H54 (cell line): ENCODE results near the gene KRTAP9-2.
"Not testable (repeated sequence)": the region's sequence is repeated elsewhere in the genome, so short reads cannot be mapped to it uniquely, and the experiment has no call there.

Source experiments
- DNase-seq: peaks from one replicate; pipeline ENCODE4 v3.0.0; 2011; ENCODE audit warnings: low spot score, mixed read lengths; ENCODE audit not compliant: insufficient read length
- FAIRE-seq: peaks from 3 replicates; lab custom pipeline; 2011; peaks lifted over from hg19 to GRCh38; lab: Jason Lieb, UNC
- POLR2A ChIP-seq: IDR thresholded peaks from 2 replicates; pipeline ENCODE4 v1.6.1; 2011; ENCODE audit warnings: low read depth, mild to moderate bottlenecking, low read length

The KRTAP9-2 gene

DNA sequence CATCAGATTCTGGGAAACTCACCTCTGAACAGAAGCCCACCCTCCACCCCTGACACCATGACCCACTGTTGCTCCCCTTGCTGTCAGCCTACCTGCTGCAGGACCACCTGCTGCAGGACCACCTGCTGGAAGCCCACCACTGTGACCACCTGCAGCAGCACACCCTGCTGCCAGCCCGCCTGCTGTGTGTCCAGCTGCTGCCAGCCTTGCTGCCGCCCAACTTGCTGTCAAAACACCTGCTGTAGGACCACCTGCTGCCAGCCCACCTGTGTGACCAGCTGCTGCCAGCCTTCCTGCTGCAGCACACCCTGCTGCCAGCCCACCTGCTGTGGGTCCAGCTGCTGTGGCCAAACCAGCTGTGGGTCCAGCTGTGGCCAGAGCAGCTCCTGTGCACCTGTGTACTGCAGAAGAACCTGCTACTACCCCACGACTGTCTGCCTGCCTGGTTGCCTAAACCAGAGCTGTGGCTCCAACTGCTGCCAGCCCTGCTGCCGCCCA lies at the start of gene KRTAP9-2:
Gene KRTAP9-2, plus strand, starts transcription at position 51 of the 498 bp plus-strand sequence. Its CDS starts 7 bp downstream, at position 58.
- not testable (repeated sequence) for DNase-seq, FAIRE-seq

DNA sequence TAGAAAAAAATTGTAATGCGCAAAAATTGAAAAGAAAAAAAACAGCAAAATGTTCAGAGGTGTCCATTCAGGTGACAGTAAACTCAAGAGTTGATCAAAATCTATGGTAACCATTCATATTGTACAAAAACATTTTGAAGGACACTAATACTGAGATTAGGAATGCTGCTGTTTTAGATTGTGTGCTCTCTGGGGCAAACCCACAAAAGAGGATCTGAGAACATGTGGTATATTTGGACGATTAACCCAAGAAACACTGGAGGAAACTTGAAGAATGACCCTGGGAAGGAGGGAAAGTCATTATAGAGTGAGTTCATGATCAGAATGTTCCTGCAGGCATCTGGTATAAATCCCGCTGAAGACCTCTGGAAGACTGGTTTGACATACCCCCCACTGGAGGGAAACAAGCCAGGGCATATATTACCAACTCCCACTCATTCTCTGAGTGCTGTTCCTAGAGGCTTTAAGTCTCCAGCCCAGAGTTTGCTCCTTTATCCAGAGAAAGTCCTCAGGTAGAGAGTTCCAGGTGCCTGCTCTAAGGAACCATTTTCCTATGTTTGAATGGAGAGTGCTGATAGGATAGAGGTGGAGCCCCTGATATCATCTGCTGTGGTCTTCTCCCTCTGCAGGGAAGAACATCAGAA lies 49.6 kb upstream of the KRTAP9-2 start:
- TF ChIP-seq POLR2A: no peak
- DNase-seq (no peak), FAIRE-seq (no peak)

GRCh38 chr17:41177727-41178271 lies 48.6 kb upstream of the KRTAP9-2 start, which contains the start of gene KRTAP4-2:
Gene KRTAP4-2 (minus strand): TSS chr17:41178221. CDS start chr17:41178164, 57 bp downstream.
- TF ChIP-seq POLR2A: no peak
- DNase-seq (no peak), FAIRE-seq (no peak)

GRCh38 chr17:41178341-41178740 lies 48.1 kb upstream of the KRTAP9-2 start:
- DNase-seq (peak; percentile 20), FAIRE-seq (peak; percentile 76)
- no peak for TF ChIP-seq POLR2A

GRCh38 chr17:41178843-41179616 lies 47.4 kb upstream of the KRTAP9-2 start:
- FAIRE-seq (no peak), DNase-seq (no peak)
- TF ChIP-seq POLR2A: no peak

DNA sequence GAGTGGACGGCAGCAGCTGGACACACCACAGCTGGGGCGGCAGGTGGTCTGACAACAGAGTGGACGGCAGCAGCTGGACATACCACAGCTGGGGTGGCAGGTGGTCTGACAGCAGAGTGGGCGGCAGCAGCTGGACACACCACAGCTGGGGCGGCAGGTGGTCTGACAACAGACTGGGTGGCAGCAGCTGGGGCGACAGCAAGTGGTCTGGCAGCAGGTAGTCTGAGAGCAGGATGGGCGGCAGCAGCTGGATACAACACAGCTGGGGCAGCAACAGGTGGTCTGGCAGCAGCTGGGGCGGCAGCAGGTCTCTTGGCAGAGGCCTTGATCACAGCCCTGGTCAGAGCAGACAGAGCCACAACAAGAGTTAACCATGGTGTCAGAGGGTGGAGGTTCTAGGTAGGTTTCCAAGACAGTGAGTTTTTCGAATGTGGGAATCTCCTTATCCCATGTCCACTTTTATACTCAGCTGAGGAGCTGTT lies 41.9 kb upstream of the KRTAP9-2 start, which contains the start of gene KRTAP4-1:
Gene KRTAP4-1, minus strand, starts transcription at position 432 of the 482 bp plus-strand sequence. Its CDS starts 57 bp downstream, at position 375.
- TF ChIP-seq POLR2A: no peak
- FAIRE-seq: no peak
- DNase-seq: no peak

DNA sequence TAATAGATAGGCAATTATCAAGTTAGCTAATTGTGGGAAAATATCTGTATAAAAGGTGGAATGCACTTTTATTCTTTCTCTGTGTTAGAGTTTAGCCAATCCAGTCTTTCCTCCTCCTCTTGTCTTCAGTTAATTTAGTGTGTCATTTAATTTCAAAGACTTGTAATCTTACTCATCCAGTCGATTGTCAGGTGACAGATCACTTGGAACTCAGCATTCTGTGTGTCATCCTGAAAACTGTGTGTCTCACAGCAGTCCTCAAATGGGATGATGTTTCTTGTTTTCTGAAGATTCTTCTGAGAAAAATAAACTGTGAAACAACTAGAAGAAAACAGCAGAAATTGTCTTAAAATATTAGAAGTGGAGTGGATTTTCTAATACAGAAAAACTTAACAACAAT lies 41.4 kb upstream of the KRTAP9-2 start:
- no peak for DNase-seq
- no peak for FAIRE-seq
- no peak for TF ChIP-seq POLR2A

DNA sequence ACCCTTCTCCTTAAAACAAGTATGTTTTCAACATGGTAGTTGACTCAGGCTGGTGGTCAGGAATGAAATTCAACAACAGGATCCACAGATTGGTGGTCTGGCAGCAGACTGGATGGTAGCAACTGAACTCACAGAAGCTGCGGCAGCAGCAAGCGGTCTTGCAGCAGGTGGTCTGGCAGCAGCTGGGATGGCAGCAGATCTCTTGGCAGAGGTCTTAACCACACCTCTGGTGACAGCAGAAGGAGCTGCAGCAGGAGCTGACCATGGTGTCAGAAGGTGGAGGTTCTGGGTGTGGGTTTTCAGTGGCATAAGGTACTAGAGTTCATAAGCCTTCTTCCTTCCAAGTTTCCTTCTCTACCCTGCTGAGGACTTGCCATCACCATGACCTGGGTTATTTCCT lies 39.6 kb upstream of the KRTAP9-2 start:
- DNase-seq (no peak), FAIRE-seq (no peak)
- no peak for TF ChIP-seq POLR2A

- not testable (repeated sequence) for DNase-seq, FAIRE-seq
Observed at GRCh38 chr17:41189837-41190318, 36.6 kb upstream of the KRTAP9-2 start, which contains the start of gene KRTAP9-1. Gene KRTAP9-1 (plus strand): TSS chr17:41189887. CDS start chr17:41189887, 0 bp downstream.

DNA sequence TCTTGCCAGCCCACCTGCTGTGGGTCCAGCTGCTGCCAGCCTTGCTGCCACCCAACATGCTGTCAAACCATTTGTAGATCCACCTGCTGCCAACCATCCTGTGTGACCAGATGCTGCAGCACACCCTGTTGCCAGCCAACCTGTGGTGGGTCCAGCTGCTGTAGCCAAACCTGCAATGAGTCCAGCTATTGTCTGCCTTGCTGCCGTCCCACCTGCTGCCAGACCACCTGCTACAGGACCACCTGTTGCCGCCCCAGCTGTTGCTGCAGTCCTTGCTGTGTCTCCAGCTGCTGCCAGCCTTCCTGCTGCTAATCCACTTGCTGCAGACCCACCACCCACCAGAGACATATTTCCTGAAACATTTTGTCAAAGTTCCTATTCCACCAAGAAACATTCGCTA lies 36.1 kb upstream of the KRTAP9-2 start:
- no peak for TF ChIP-seq POLR2A
- no peak for FAIRE-seq
- DNase-seq: no peak

DNA sequence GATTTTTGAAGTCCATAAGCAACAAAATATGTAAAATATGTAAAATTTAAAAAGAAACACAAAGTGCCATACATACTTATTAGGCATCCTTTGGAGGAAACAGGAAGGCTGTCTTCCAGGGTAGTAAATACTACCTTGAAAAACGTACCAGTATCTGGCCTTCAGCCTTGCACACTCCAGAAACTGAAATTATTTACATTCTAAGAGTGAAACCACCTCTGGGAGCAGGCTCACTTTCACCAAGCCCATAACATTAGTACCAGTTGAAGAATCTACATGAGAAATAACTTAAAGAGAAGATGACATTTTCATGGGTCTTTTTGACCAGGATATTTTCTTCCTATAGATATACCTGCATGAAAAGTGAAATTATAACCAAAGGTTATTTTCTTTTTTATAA lies 30.4 kb upstream of the KRTAP9-2 start:
- TF ChIP-seq POLR2A: no peak
- FAIRE-seq (no peak), DNase-seq (no peak)

DNA sequence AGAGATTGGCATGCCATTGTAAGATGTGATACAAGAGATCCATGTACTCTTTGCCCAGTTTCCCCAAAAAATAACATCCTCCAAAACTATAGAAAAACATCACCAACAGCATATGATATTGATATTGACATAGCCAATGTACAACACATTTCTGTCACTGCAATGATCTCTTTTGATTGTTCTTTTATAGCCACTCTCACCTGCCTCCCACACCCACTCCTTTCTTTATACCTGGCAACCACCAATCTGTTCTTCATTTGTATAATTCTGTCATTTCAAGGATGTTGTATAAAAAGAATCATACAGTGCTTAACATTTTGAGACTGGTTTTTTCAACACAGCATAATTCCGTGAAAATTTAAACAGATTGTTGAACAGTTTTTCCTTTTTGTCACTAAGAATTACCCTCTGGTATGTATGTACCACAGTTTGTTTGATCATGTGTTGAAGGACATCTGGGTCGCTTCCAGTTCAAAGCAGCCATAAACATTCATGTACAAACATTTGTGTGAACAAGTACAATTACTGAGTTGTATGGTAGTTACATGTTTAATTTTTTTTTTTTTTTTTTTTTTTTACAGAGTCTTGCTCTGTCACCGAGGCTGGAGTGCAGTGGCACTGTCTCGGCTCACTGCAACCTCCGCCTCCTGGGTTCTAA lies 26.9 kb upstream of the KRTAP9-2 start:
- DNase-seq (no peak), FAIRE-seq (no peak)
- TF ChIP-seq POLR2A: no peak

DNA sequence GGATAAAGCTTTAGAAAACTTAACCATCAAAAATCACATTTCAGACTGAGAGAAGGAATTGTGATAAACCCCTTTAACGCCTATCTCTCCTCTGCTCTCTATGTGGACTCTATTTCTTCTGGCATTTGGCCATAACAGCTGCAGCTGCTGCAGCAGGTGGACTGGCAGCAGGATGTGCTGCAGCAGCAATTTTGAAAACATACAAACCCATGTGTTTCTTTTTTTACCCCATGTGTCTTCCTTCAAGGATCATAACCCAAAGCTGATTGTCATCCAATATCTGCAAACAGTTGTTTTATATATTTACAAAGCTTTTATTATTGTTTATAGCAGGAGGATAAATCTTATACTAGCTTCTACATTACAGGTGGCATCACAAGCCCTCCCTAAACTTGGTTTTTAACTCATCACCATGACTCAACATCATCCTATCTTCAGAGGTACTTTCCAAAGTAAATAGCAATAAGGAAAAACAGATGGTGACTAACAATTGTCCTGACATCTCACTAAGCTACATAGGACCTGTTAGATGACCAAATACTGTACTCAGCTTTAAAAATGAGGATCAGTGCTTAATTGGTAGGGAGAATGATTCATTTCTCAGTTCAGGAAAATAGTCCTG lies 14.5 kb upstream of the KRTAP9-2 start:
- no peak for DNase-seq

More for the DNA sequence above, 14.5 kb upstream of the KRTAP9-2 start:
- FAIRE-seq: peak; percentile 82
- no peak for TF ChIP-seq POLR2A
